Natural killer cell (primary cell): ENCODE measurements around the gene ERI2. TPM values are rescaled to one million over a fixed set of nuclear protein-coding genes. Genes with fewer than 3 reads are reported as not detected.

Experiments
- ATAC-seq, 3 donors: fragments of 150-1000 bp in 2 of 3; fragments of 200-7000 bp in 1 of 3; cut with Tn5 transposase; 1 replicate in 1 of 3; 2 replicates in 2 of 3; pipeline ENCODE4 v1.10.0; 2021; ENCODE audit warnings: mild to moderate bottlenecking in 2 of 3, moderate library complexity in 2 of 3
- DNase-seq, 2 donors: peaks; one replicate each; pipeline versions ENCODE4 v3.0.0 to v3.0.0-alpha.2; 2013 to 2021; ENCODE audit warnings: mixed read lengths in 1 of 2
- H3K27ac ChIP-seq: one replicate; pipeline ENCODE4 v1.5.1; 2013; ENCODE audit warnings: mild to moderate bottlenecking, low read length
- H3K27me3 ChIP-seq: one replicate; pipeline ENCODE4 v1.6.1; 2013; ENCODE audit warnings: low read length; ENCODE audit not compliant: control insufficient read depth, insufficient read depth
- H3K36me3 ChIP-seq: one replicate; pipeline ENCODE4 v1.6.1; 2013; ENCODE audit warnings: low read length; ENCODE audit not compliant: control insufficient read depth, insufficient read depth
- H3K4me1 ChIP-seq: one replicate; pipeline ENCODE4 v1.6.1; 2013; ENCODE audit warnings: low read length; ENCODE audit not compliant: control insufficient read depth, insufficient read depth
- H3K4me3 ChIP-seq: one replicate; pipeline ENCODE4 v1.5.1; 2013; ENCODE audit warnings: low read length
- H3K9me3 ChIP-seq: one replicate; pipeline ENCODE4 v1.6.1; 2013; ENCODE audit warnings: low read length; ENCODE audit not compliant: control insufficient read depth, insufficient read depth
- H3K27ac Mint-ChIP-seq, 2 donors: one replicate each; pipeline ENCODE4 v1.8.0; 2022; ENCODE audit warnings: mild to moderate bottlenecking in 2 of 2, mixed read lengths in 2 of 2, moderate library complexity in 1 of 2
- H3K27me3 Mint-ChIP-seq, 2 donors: one replicate each; pipeline ENCODE4 v1.8.0; 2022; ENCODE audit warnings: low read depth in 2 of 2, mixed read lengths in 2 of 2
- H3K36me3 Mint-ChIP-seq: one replicate; pipeline ENCODE4 v1.8.0; 2022; ENCODE audit warnings: mixed read lengths
- H3K4me1 Mint-ChIP-seq, 2 donors: one replicate each; pipeline ENCODE4 v1.8.0; 2022; ENCODE audit warnings: mixed read lengths in 2 of 2
- H3K4me3 Mint-ChIP-seq: one replicate; pipeline ENCODE4 v1.8.0; 2022; ENCODE audit warnings: mild to moderate bottlenecking, moderate library complexity, mixed read lengths
- H3K9me3 Mint-ChIP-seq, 2 donors: one replicate each; pipeline ENCODE4 v1.8.0; 2022; ENCODE audit warnings: mixed read lengths in 2 of 2
- CTCF ChIP-seq: fragments of 200-600 bp; IDR thresholded peaks from one replicate; pipeline ENCODE4 v1.8.0; 2022; ENCODE audit warnings: antibody characterized with exemption
- WGBS: methylation state at CpG from one replicate; pipeline ENCODE4 v1.1.7; 2013; ENCODE audit warnings: missing lambda C conversion rate; ENCODE audit not compliant: insufficient coverage; 5-methylcytosine and 5-hydroxymethylcytosine counted together
- intact Hi-C: fragments of 100-400 bp; cut with micrococcal nuclease; formaldehyde crosslinking; loops from one replicate; pipeline ENCODE4 v1.14.2; 2022
- total RNA-seq, 4 donors: library from RNA; stranded (reverse); fragments of 120-200 nt in 1 of 4; gene quantifications; one replicate each; pipeline versions ENCODE4 v1.2.3 to v1.2.4, GENCODE V29; 2013 to 2022

The ERI2 gene
- total RNA-seq, 3 donors from 2014 or later (not counting 1 experiment from before 2014, with no cell fraction given), result 2.4 to 3.5 (median 2.8) TPM

GRCh38 chr16:20750558-20750957, 55.7 kb downstream of the ERI2 start:
- H3K4me3 ChIP-seq, result no peak overlapping the region
- Mint-ChIP-seq H3K36me3 (peaks cover 11% of the 10 kb centered on the region), H3K27me3 (peaks cover 5 to 9% of the 10 kb centered on the region in 2 donors), H3K27ac (no peak overlapping the region), H3K4me3 (no peak overlapping the region), H3K4me1 (no peaks in the 10 kb centered on the region), H3K9me3 (peaks cover 2 to 14% of the 10 kb centered on the region in 2 donors)
- no peaks in the 10 kb centered on the region for H3K36me3 ChIP-seq
- no peak for DNase-seq
- ATAC-seq, result no peak
- no peaks in the 10 kb centered on the region for H3K4me1 ChIP-seq
- peaks cover 2% of the 10 kb centered on the region for H3K27me3 ChIP-seq
- intact Hi-C loops, result no loop called here
- no peak for TF ChIP-seq CTCF
- WGBS, result 80% methylated on average over 1 of the region's 1 CpG
- peaks cover 9% of the 10 kb centered on the region for H3K9me3 ChIP-seq
- H3K27ac ChIP-seq, result no peak overlapping the region

- DNase-seq (no peak), ATAC-seq (no peak)
- Mint-ChIP-seq H3K36me3 (peaks cover 11% of the 10 kb centered on the region), H3K4me1 (no peaks in the 10 kb centered on the region), H3K27me3 (peaks cover 5 to 9% of the 10 kb centered on the region in 2 donors), H3K9me3 (peaks cover 2 to 11% of the 10 kb centered on the region in 2 donors), H3K27ac (no peak overlapping the region), H3K4me3 (no peak overlapping the region)
- Histone ChIP-seq H3K36me3 (no peaks in the 10 kb centered on the region), H3K27ac (no peak overlapping the region), H3K4me3 (no peak overlapping the region), H3K9me3 (peaks cover 6% of the 10 kb centered on the region), H3K4me1 (no peaks in the 10 kb centered on the region), H3K27me3 (peaks cover 2% of the 10 kb centered on the region)
- intact Hi-C loops, result no loop called here
- no CpG with 5 or more reads among the region's 1 CpG for WGBS
- no peak for TF ChIP-seq CTCF
Observed at GRCh38 chr16:20749474-20749873, 56.8 kb downstream of the ERI2 start.

- Histone ChIP-seq H3K36me3 (no peaks in the 10 kb centered on the region), H3K4me1 (peaks cover 1% of the 10 kb centered on the region), H3K9me3 (peaks cover 6% of the 10 kb centered on the region), H3K27ac (no peak overlapping the region), H3K27me3 (no peaks in the 10 kb centered on the region), H3K4me3 (no peak overlapping the region)
- DNase-seq (no peak), ATAC-seq (no peak)
- H3K4me3 Mint-ChIP-seq, result no peak overlapping the region
- intact Hi-C loops, result no loop called here
- H3K9me3 Mint-ChIP-seq, result peaks cover 2 to 7% of the 10 kb centered on the region in 2 donors
- peaks cover 0 to 2% of the 10 kb centered on the region in 2 donors for H3K27me3 Mint-ChIP-seq
- no peak for TF ChIP-seq CTCF
- WGBS, result 67% methylated on average over 4 of the region's 4 CpGs
- peaks cover 11% of the 10 kb centered on the region for H3K36me3 Mint-ChIP-seq
- H3K27ac Mint-ChIP-seq, result no peak overlapping the region
- H3K4me1 Mint-ChIP-seq, result no peaks in the 10 kb centered on the region
Observed at GRCh38 chr16:20747030-20747816, 59.0 kb downstream of the ERI2 start.
